IMR-90 (cell line): ENCODE data around the gene IDH3B. TPM values are rescaled to one million over a fixed set of nuclear protein-coding genes. Genes with fewer than 3 reads are reported as not detected.

Source experiments
- ATAC-seq: fragments of 200-7000 bp; cut with Tn5 transposase; 2 replicates; pipeline ENCODE4 v1.9.1; 2020; ENCODE audit warnings: low read depth, mild to moderate bottlenecking, moderate library complexity
- BruUV-seq: library from RNA; stranded (reverse); fragments of 400-500 nt; replicated peaks from 2 replicates; lab custom pipeline; 2021; lab: Mats Ljungman, UMichigan
- CTCF ChIA-PET: fragments of 300-600 bp; formaldehyde crosslinking; extraction: SDS; loops from one replicate; lab custom pipeline; 2021; ENCODE audit warnings: antibody characterized with exemption; lab: Yijun Ruan, JAX
- POLR2A ChIA-PET: fragments of 300-600 bp; sonication (Branson Sonifier 250); formaldehyde crosslinking; loops from one replicate; lab custom pipeline; 2022; ENCODE audit warnings: antibody characterized with exemption; ENCODE audit not compliant: unreplicated experiment; lab: Charles Lee
- DNase-seq: peaks from one replicate; pipeline ENCODE4 v3.0.0; 2013
- H2AFZ ChIP-seq: replicated peaks from 2 replicates; pipeline ENCODE3; 2013; ENCODE audit warnings: low read length, mild to moderate bottlenecking; ENCODE audit not compliant: poor library complexity
- H2AK5ac ChIP-seq: 2 replicates; pipeline ENCODE4 v1.6.1; 2013; ENCODE audit warnings: low read depth, low read length, inconsistent platforms
- H2AK9ac ChIP-seq: replicated peaks from 2 replicates; pipeline ENCODE3; 2013; ENCODE audit warnings: mild to moderate bottlenecking, low read depth, low read length, moderate library complexity; ENCODE audit not compliant: poor library complexity
- H2BK120ac ChIP-seq: 2 replicates; pipeline ENCODE4 v1.6.1; 2013; ENCODE audit warnings: low read depth, low read length, inconsistent platforms
- H2BK15ac ChIP-seq: 3 replicates; pipeline ENCODE4 v1.6.1; 2013; ENCODE audit warnings: low read depth, low read length, inconsistent platforms
- H2BK20ac ChIP-seq: 2 replicates; pipeline ENCODE4 v1.6.1; 2013; ENCODE audit warnings: low read depth, mild to moderate bottlenecking, inconsistent platforms, low read length, moderate library complexity
- H2BK5ac ChIP-seq: 2 replicates; pipeline ENCODE4 v1.6.1; 2013; ENCODE audit warnings: mild to moderate bottlenecking, low read depth, low read length, inconsistent platforms; ENCODE audit not compliant: poor library complexity, severe bottlenecking
- H3K14ac ChIP-seq: replicated peaks from 2 replicates; pipeline ENCODE4 v1.6.1; 2013; ENCODE audit warnings: low read depth, low read length, inconsistent platforms
- H3K18ac ChIP-seq: 2 replicates; pipeline ENCODE4 v1.6.1; 2013; ENCODE audit warnings: low read depth, low read length, control low read depth
- H3K23ac ChIP-seq: 2 replicates; pipeline ENCODE4 v1.6.1; 2013; ENCODE audit warnings: low read depth, low read length, inconsistent platforms
- H3K27ac ChIP-seq: 2 replicates; pipeline ENCODE4 v1.5.1; 2013; ENCODE audit warnings: mild to moderate bottlenecking, control low read depth, low read length; ENCODE audit not compliant: insufficient read depth
- H3K27me3 ChIP-seq: 2 replicates; pipeline ENCODE4 v1.6.1; 2013; ENCODE audit warnings: low read length; ENCODE audit not compliant: control insufficient read depth, insufficient read depth
- H3K36me3 ChIP-seq: 2 replicates; pipeline ENCODE4 v1.6.1; 2013; ENCODE audit warnings: low read length, mixed read lengths; ENCODE audit not compliant: control insufficient read depth, insufficient read depth
- H3K4ac ChIP-seq: 2 replicates; pipeline ENCODE4 v1.6.1; 2013; ENCODE audit warnings: low read depth, low read length, inconsistent platforms
- H3K4me1 ChIP-seq: 2 replicates; pipeline ENCODE4 v1.6.1; 2013; ENCODE audit warnings: low read length, mixed read lengths; ENCODE audit not compliant: control insufficient read depth, insufficient read depth
- H3K4me2 ChIP-seq: 2 replicates; pipeline ENCODE4 v1.6.1; 2013; ENCODE audit warnings: low read depth, mild to moderate bottlenecking, control low read depth, low read length, moderate library complexity
- H3K4me3 ChIP-seq: 2 replicates; pipeline ENCODE4 v1.5.1; 2013; ENCODE audit warnings: low read depth, mild to moderate bottlenecking, control low read depth, low read length, moderate library complexity; ENCODE audit not compliant: insufficient read depth
- H3K56ac ChIP-seq: 2 replicates; pipeline ENCODE4 v1.6.1; 2013; ENCODE audit warnings: low read length, inconsistent platforms; ENCODE audit not compliant: insufficient read depth; ENCODE audit errors: extremely low read depth
- H3K79me1 ChIP-seq, 2 experiments: 2 replicates each; pipeline ENCODE4 v1.6.1; 2013; ENCODE audit warnings: low read length in 2 of 2, inconsistent platforms in 1 of 2, low read depth in 1 of 2
- H3K9ac ChIP-seq: 2 replicates; pipeline ENCODE4 v1.6.1; 2013; ENCODE audit warnings: low read depth, low read length, control low read depth
- H3K9me1 ChIP-seq: 2 replicates; pipeline ENCODE4 v1.6.1; 2013; ENCODE audit warnings: low read length, inconsistent platforms; ENCODE audit not compliant: insufficient read depth
- H3K9me3 ChIP-seq: 2 replicates; pipeline ENCODE4 v1.6.1; 2013; ENCODE audit warnings: low read length; ENCODE audit not compliant: control insufficient read depth, insufficient read depth
- H4K20me1 ChIP-seq: 2 replicates; pipeline ENCODE4 v1.6.1; 2013; ENCODE audit warnings: low read length, inconsistent platforms; ENCODE audit not compliant: insufficient read depth
- H4K5ac ChIP-seq: 2 replicates; pipeline ENCODE4 v1.6.1; 2013; ENCODE audit warnings: mild to moderate bottlenecking, low read depth, low read length, control low read depth
- H4K8ac ChIP-seq, 2 experiments: 2 replicates each; pipeline ENCODE4 v1.6.1; 2013; ENCODE audit warnings: low read depth in 2 of 2, low read length in 2 of 2, control low read depth in 1 of 2, inconsistent platforms in 1 of 2
- H4K91ac ChIP-seq: 2 replicates; pipeline ENCODE4 v1.6.1; 2013; ENCODE audit warnings: low read depth, low read length, inconsistent platforms; ENCODE audit not compliant: insufficient read depth
- CEBPB ChIP-seq: IDR thresholded peaks from 2 replicates; pipeline ENCODE4 v1.6.1; 2012; ENCODE audit warnings: low read depth, low read length, improper control_type of control experiment
- NFE2L2 ChIP-seq: fragments of 150-350 bp; IDR thresholded peaks from 2 replicates; pipeline ENCODE4 v1.6.1; 2016; ENCODE audit warnings: low read depth, mild to moderate bottlenecking, low read length
- WGBS, 2 experiments: methylation state at CpG; one replicate each; pipeline versions ENCODE4 v1.1.5 to v1.1.7; 2013; ENCODE audit warnings: missing lambda C conversion rate in 2 of 2; ENCODE audit not compliant: insufficient read length in 1 of 2; ENCODE audit errors: extremely low coverage in 2 of 2; 5-methylcytosine and 5-hydroxymethylcytosine counted together
- dilution Hi-C: fragments of 300-500 bp; cut with HindIII; formaldehyde crosslinking; loops from one replicate; pipeline ENCODE4 v1.14.3; 2018; ENCODE audit warnings: low sequenced_read_pairs; ENCODE audit not compliant: unreplicated experiment
- in situ Hi-C: fragments of 300-500 bp; cut with MboI; formaldehyde crosslinking; loops from 3 replicates; pipeline ENCODE4 v1.14.3; 2019; ENCODE audit warnings: low sequenced_read_pairs, inconsistent platforms, mixed read lengths
- intact Hi-C: fragments of 100-400 bp; cut with micrococcal nuclease; formaldehyde crosslinking; loops from 2 replicates; pipeline ENCODE4 v1.10.0; 2022
- polyA plus RNA-seq, 3 experiments: library from polyadenylated mRNA; depleted of rRNA; stranded (reverse); fragments of >200 nt; gene quantifications; 2 replicates each; pipeline ENCODE4 v1.2.3, GENCODE V29; 2012; ENCODE audit warnings: low replicate concordance in 1 of 3
- total RNA-seq: library from RNA; depleted of rRNA; stranded (reverse); fragments of >200 nt; gene quantifications from 2 replicates; pipeline ENCODE4 v1.2.3, GENCODE V29; 2012

Gene IDH3B
- total and polyA plus RNA-seq, 2 of the 4 experiments (the other 2 are of a cell fraction) = 151 to 160 TPM

DNA sequence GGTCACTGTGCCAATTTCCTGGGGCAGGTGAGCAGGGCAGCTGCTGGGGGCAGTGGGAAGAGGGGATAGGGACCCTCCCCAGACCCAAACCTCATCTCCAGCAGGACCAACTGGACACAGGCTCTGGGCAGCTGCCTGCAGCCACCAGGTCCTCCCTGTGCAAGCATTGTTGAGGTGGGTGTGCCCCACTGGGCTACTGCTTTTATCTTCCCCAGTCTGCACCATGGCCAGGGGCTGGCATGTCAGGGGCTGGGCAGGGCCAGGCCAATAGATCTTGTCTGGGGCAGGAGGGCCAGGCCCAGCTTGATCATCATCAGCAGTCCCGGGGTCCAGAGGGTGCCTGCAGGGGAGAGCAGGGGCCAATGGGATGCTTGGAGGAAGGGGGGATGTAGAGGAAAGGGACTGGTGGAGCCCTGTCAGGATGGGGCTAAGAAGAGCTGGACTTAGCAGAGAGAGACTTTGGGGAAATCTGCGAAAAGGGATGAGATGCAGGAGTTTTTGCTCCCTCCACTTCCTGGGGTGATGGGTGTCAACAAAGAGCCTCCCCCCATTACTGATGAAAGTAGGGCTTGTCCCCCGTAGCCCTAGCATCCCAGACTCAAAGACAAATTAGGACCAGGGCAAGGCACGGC lies 34.3 kb upstream of the IDH3B start:
- no peak overlapping the region for H4K91ac ChIP-seq
- H3K4me3 ChIP-seq = no peak overlapping the region
- DNase-seq (no peak), ATAC-seq (no peak)
- no peak overlapping the region for H2AK5ac ChIP-seq
- no peak overlapping the region for H3K4me2 ChIP-seq
- no peak overlapping the region for H2BK5ac ChIP-seq
- dilution Hi-C loops (no loop called here), in situ Hi-C loops (no loop called here), intact Hi-C loops (no loop called here)
- WGBS, 2 experiments = no CpG with 5 or more reads among the region's 4 CpGs
- H3K4ac ChIP-seq = no peak overlapping the region
- H3K14ac ChIP-seq = no peak overlapping the region
- no peak overlapping the region for H2BK15ac ChIP-seq
- no peak overlapping the region for H3K27ac ChIP-seq
- peak overlapping the region; percentile 45 for H2AK9ac ChIP-seq
- H3K27me3 ChIP-seq = peaks cover 64% of the 10 kb centered on the region
- no peaks in the 10 kb centered on the region for H3K4me1 ChIP-seq
- H3K36me3 ChIP-seq = no peaks in the 10 kb centered on the region
- no TSS peak for BruUV-seq
- no peak overlapping the region for H3K23ac ChIP-seq
- no peaks in the 10 kb centered on the region for H3K79me1 ChIP-seq
- POLR2A ChIA-PET = no interaction called here
- H2BK20ac ChIP-seq = no peak overlapping the region
- CTCF ChIA-PET = no interaction called here
- no peaks in the 10 kb centered on the region; the same call in none of the 2 replicates for H4K20me1 ChIP-seq
- H4K8ac ChIP-seq = no peak overlapping the region
- no peak overlapping the region for H2BK120ac ChIP-seq
- H3K18ac ChIP-seq = no peak overlapping the region
- no peaks in the 10 kb centered on the region for H3K9me1 ChIP-seq
- H3K9me3 ChIP-seq = no peaks in the 10 kb centered on the region
- TF ChIP-seq CEBPB (no peak), NFE2L2 (no peak)
- no peak overlapping the region for H2AFZ ChIP-seq
- no peak overlapping the region for H3K56ac ChIP-seq
- H3K9ac ChIP-seq = no peak overlapping the region
- no peak overlapping the region for H4K5ac ChIP-seq
